Endothelial cell of umbilical vein (primary cell): ENCODE results near the gene ERCC4. TPM values are rescaled to one million over a fixed set of nuclear protein-coding genes. Genes with fewer than 3 reads are reported as not detected.

Source experiments
- BruUV-seq: library from RNA; stranded (reverse); fragments of 400-500 nt; replicated peaks from 2 replicates; lab custom pipeline; 2021; lab: Mats Ljungman, UMichigan
- CTCF ChIA-PET: fragments of 300-600, 350-600 bp; sonication (Branson Sonifier 250); formaldehyde crosslinking; loops from one replicate; lab custom pipeline; 2021; ENCODE audit warnings: antibody characterized with exemption, inconsistent platforms; lab: Charles Lee
- POLR2A ChIA-PET: fragments of 300-600, 350-600 bp; sonication (Branson Sonifier 250); formaldehyde crosslinking; loops from one replicate; lab custom pipeline; 2021; ENCODE audit warnings: antibody characterized with exemption, inconsistent platforms; lab: Charles Lee
- DNase-seq: peaks from one replicate; pipeline ENCODE4 v3.0.0-alpha.2; 2011; ENCODE audit warnings: low read depth, low spot score
- FAIRE-seq: peaks from 2 replicates; lab custom pipeline; 2011; peaks lifted over from hg19 to GRCh38; lab: Jason Lieb, UNC
- H2AFZ ChIP-seq: 2 replicates; pipeline ENCODE4 v1.6.0; 2012; ENCODE audit warnings: low read depth, low read length, control low read depth, inconsistent platforms
- H3K27ac ChIP-seq: 2 replicates; pipeline ENCODE4 v1.5.1; 2011; ENCODE audit warnings: low read depth, mild to moderate bottlenecking, control low read depth, low read length, moderate library complexity; ENCODE audit not compliant: insufficient read depth
- H3K27me3 ChIP-seq, 2 experiments: 2 replicates each; pipeline versions ENCODE4 v1.6.0 to v1.6.1; 2011; ENCODE audit warnings: low read length in 2 of 2, mixed read lengths in 1 of 2; ENCODE audit not compliant: control insufficient read depth in 2 of 2, insufficient read depth in 2 of 2
- H3K36me3 ChIP-seq, 2 experiments: 2 replicates in 1 of 2; 3 replicates in 1 of 2; pipeline ENCODE4 v1.5.1; 2011; ENCODE audit warnings: low read length in 2 of 2, mild to moderate bottlenecking in 1 of 2, moderate library complexity in 1 of 2; ENCODE audit not compliant: control insufficient read depth in 2 of 2, insufficient read depth in 2 of 2; ENCODE audit errors: extremely low read depth in 1 of 2
- H3K4me1 ChIP-seq: 3 replicates; pipeline ENCODE4 v1.5.1; 2011; ENCODE audit warnings: mild to moderate bottlenecking, low read length; ENCODE audit not compliant: control insufficient read depth, insufficient read depth; ENCODE audit errors: extremely low read depth
- H3K4me2 ChIP-seq: 2 replicates; pipeline ENCODE4 v1.6.1; 2011; ENCODE audit warnings: low read length, control low read depth, mixed read lengths; ENCODE audit not compliant: insufficient read depth
- H3K4me3 ChIP-seq, 3 experiments: fragments of 200-600 bp in 1 of 3; sonication (generic), shearing (Covaris generic) in 1 of 3; replicated peaks in 1 of 3; 2 replicates each; pipeline ENCODE4 v1.5.1; 2011 to 2016; ENCODE audit warnings: control low read depth in 3 of 3, low read length in 3 of 3, mild to moderate bottlenecking in 2 of 3, inconsistent platforms in 1 of 3, low read depth in 1 of 3, moderate library complexity in 1 of 3; ENCODE audit not compliant: insufficient read depth in 1 of 3
- H3K79me2 ChIP-seq: 2 replicates; pipeline ENCODE4 v1.6.0; 2012; ENCODE audit warnings: low read length, inconsistent platforms; ENCODE audit not compliant: control insufficient read depth, insufficient read depth
- H3K9ac ChIP-seq: replicated peaks from 2 replicates; pipeline ENCODE3; 2011; ENCODE audit warnings: low read length, control low read depth; ENCODE audit not compliant: insufficient read depth; ENCODE audit errors: extremely low read depth
- H3K9me1 ChIP-seq: replicated peaks from 3 replicates; pipeline ENCODE4 v1.6.0; 2011; ENCODE audit warnings: mild to moderate bottlenecking, low read length; ENCODE audit not compliant: control insufficient read depth, insufficient read depth; ENCODE audit errors: extremely low read depth
- H3K9me3 ChIP-seq: replicated peaks from 2 replicates; pipeline ENCODE4 v1.5.1; 2012; ENCODE audit warnings: low read length, inconsistent platforms; ENCODE audit not compliant: control insufficient read depth, insufficient read depth
- H4K20me1 ChIP-seq: replicated peaks from 2 replicates; pipeline ENCODE3; 2011; ENCODE audit warnings: mild to moderate bottlenecking, low read length; ENCODE audit not compliant: control insufficient read depth, insufficient read depth; ENCODE audit errors: extremely low read depth
- EZH2 ChIP-seq: IDR thresholded peaks from 2 replicates; pipeline ENCODE4 v1.6.1; 2012; ENCODE audit warnings: borderline replicate concordance, low read depth, mild to moderate bottlenecking, moderate library complexity, low read length, inconsistent platforms; ENCODE audit not compliant: severe bottlenecking
- FOS ChIP-seq: IDR thresholded peaks from 2 replicates; pipeline ENCODE4 v1.6.1; 2011; ENCODE audit warnings: mild to moderate bottlenecking, low read length, moderate library complexity, borderline replicate concordance; ENCODE audit not compliant: insufficient read depth
- GATA2 ChIP-seq: IDR thresholded peaks from 2 replicates; pipeline ENCODE4 v1.7.0; 2011; ENCODE audit warnings: low read depth, mild to moderate bottlenecking, moderate library complexity, mixed read lengths, low read length; ENCODE audit not compliant: insufficient read length, insufficient read depth
- JUN ChIP-seq: IDR thresholded peaks from 2 replicates; pipeline ENCODE4 v1.6.1; 2011; ENCODE audit warnings: borderline replicate concordance, low read depth; ENCODE audit not compliant: insufficient read length, insufficient read depth
- MAX ChIP-seq: IDR thresholded peaks from 2 replicates; pipeline ENCODE4 v1.6.1; 2011; ENCODE audit not compliant: insufficient read depth, insufficient read length
- MYC ChIP-seq: IDR thresholded peaks from one replicate; pipeline ENCODE4 v1.6.1; 2011; ENCODE audit warnings: mild to moderate bottlenecking, low read depth, low read length
- POLR2A ChIP-seq: IDR thresholded peaks from 2 replicates; pipeline ENCODE4 v1.6.1; 2012; ENCODE audit warnings: low read depth, mild to moderate bottlenecking, control low read depth, low read length
- POLR2AphosphoS5 ChIP-seq: IDR thresholded peaks from 2 replicates; pipeline ENCODE4 v1.6.1; 2012; ENCODE audit warnings: low read depth, mild to moderate bottlenecking, control low read depth, low read length, moderate library complexity; ENCODE audit not compliant: insufficient read depth
- dilution Hi-C: fragments of 300-500 bp; cut with MboI; formaldehyde crosslinking; loops from one replicate; pipeline ENCODE4 v1.15.0; 2019; ENCODE audit warnings: low sequenced_read_pairs; ENCODE audit not compliant: extremely low pct_ligation_motif_present
- intact Hi-C: fragments of 100-400 bp; cut with micrococcal nuclease; formaldehyde crosslinking; loops from one replicate; pipeline ENCODE4 v1.10.0; 2022
- polyA plus RNA-seq, 4 experiments: library from polyadenylated mRNA; depleted of rRNA in 3 of 4; stranded (reverse) in 3 of 4; unstranded in 1 of 4; fragments of >200 nt; gene quantifications; 2 replicates each; pipeline versions ENCODE4 v1.2.1 to v1.2.3, GENCODE V29; 2011 to 2012; ENCODE audit warnings: missing spikeins in 1 of 4
- total RNA-seq: library from RNA; stranded (reverse); gene quantifications from 2 replicates; pipeline ENCODE4 v1.2.3, GENCODE V29; 2021
- TF ChIP-seq, protein P1 (sequence below), 2 donors: IDR thresholded peaks; 1 replicate in 1 of 2; 2 replicates in 1 of 2; pipeline ENCODE4 v1.5.1; 2011; ENCODE audit warnings: low read length in 2 of 2, mild to moderate bottlenecking in 2 of 2, moderate library complexity in 2 of 2, control low read depth in 1 of 2, inconsistent platforms in 1 of 2, low read depth in 1 of 2; ENCODE audit not compliant: insufficient read depth in 1 of 2; ENCODE audit errors: extremely low read depth in 1 of 2

Gene ERCC4
- total and polyA plus RNA-seq, 2 donors (not counting 3 experiments of a cell fraction or from before 2014, with no cell fraction given) = 4.9 to 17.1 TPM

GRCh38 chr16:13937411-13937810, 17.5 kb downstream of the ERCC4 start:
- no TSS peak for BruUV-seq
- dilution Hi-C loops = loop anchor here (25.0 kb wide), 1 partner anchor 300 kb away; no protein-coding TSS in a partner anchor
- Histone ChIP-seq H3K27me3 (no peaks in the 10 kb centered on the region), H3K9me3 (no peaks in the 10 kb centered on the region), H3K79me2 (no peaks in the 10 kb centered on the region), H3K9ac (no peak overlapping the region), H3K27ac (no peak overlapping the region), H2AFZ (no peak overlapping the region), H3K9me1 (no peaks in the 10 kb centered on the region), H3K4me3 (no peak overlapping the region), H3K36me3 (peaks cover 4 to 9% of the 10 kb centered on the region in 2 experiments), H4K20me1 (no peaks in the 10 kb centered on the region), H3K4me2 (no peak overlapping the region), H3K4me1 (no peaks in the 10 kb centered on the region)
- CTCF ChIA-PET = interaction anchor here (1.7 to 2.2 kb wide), 2 partner anchors 14 to 32 kb away, joined by 3 to 11 read pairs; no protein-coding TSS in a partner anchor
- POLR2A ChIA-PET = no interaction called here
- intact Hi-C loops = no loop called here
- TF ChIP-seq, protein P1, sequence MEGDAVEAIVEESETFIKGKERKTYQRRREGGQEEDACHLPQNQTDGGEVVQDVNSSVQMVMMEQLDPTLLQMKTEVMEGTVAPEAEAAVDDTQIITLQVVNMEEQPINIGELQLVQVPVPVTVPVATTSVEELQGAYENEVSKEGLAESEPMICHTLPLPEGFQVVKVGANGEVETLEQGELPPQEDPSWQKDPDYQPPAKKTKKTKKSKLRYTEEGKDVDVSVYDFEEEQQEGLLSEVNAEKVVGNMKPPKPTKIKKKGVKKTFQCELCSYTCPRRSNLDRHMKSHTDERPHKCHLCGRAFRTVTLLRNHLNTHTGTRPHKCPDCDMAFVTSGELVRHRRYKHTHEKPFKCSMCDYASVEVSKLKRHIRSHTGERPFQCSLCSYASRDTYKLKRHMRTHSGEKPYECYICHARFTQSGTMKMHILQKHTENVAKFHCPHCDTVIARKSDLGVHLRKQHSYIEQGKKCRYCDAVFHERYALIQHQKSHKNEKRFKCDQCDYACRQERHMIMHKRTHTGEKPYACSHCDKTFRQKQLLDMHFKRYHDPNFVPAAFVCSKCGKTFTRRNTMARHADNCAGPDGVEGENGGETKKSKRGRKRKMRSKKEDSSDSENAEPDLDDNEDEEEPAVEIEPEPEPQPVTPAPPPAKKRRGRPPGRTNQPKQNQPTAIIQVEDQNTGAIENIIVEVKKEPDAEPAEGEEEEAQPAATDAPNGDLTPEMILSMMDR (IDR thresholded peaks at IDR 0.05; ENCODE audit: extremely low read depth in 1 of 2, insufficient read depth in 1 of 2, low read depth in 1 of 2, low read length in 2 of 2) = no peak
- FAIRE-seq (no peak), DNase-seq (no peak)

DNA sequence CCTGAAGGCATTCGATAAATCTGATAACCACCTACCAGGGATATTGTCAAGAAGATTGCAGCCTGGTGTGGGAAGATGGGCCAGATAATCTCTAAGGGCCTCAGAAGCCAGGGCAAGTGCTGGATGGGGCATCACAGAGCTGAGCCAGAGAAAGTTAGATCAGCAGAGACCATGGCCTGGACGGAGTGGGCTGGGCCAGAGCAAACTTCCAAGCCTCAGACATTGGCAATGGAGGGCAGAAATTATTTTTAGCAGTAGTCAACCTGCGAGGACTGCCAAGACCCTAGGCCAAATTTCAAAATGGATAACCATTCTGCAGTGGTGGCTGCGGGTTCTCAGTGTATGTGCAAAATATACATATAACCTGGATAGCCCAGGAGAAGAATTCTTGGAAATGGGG, 18.5 kb downstream of the ERCC4 start:
- Histone ChIP-seq H3K4me1 (no peaks in the 10 kb centered on the region), H4K20me1 (no peaks in the 10 kb centered on the region), H3K79me2 (no peaks in the 10 kb centered on the region), H3K9me3 (no peaks in the 10 kb centered on the region), H2AFZ (no peak overlapping the region), H3K27ac (no peak overlapping the region), H3K4me2 (no peak overlapping the region), H3K9me1 (no peaks in the 10 kb centered on the region), H3K36me3 (peaks cover 4 to 9% of the 10 kb centered on the region in 2 experiments), H3K27me3 (no peaks in the 10 kb centered on the region), H3K4me3 (no peak overlapping the region), H3K9ac (no peak overlapping the region)
- ChIA-PET CTCF (no interaction called here), POLR2A (no interaction called here)
- FAIRE-seq (no peak), DNase-seq (no peak)
- BruUV-seq = no TSS peak
- intact Hi-C loops = no loop called here
- dilution Hi-C loops = loop anchor here (25.0 kb wide), 1 partner anchor 299 kb away; no protein-coding TSS in a partner anchor
- TF ChIP-seq JUN (no peak), GATA2 (no peak), POLR2A (no peak), POLR2AphosphoS5 (no peak), MAX (no peak), MYC (no peak), FOS (no peak), EZH2 (no peak)
- TF ChIP-seq, protein P1 (IDR thresholded peaks at IDR 0.05; ENCODE audit: extremely low read depth in 1 of 2, insufficient read depth in 1 of 2, low read depth in 1 of 2, low read length in 2 of 2) = no peak
